Transverse colon (tissue), 4 donors: ENCODE results near the gene EIF2AK2. TPM values are rescaled to one million over a fixed set of nuclear protein-coding genes. Genes with fewer than 3 reads are reported as not detected.

Experiments used
- DNase-seq: peaks from one replicate; pipeline ENCODE4 v3.0.0-alpha.2; 2019
- H3K27ac ChIP-seq, 4 donors: fragments of 200-600 bp; sonication (generic); 2 replicates each; pipeline ENCODE4 v1.5.1; 2016 to 2018; ENCODE audit warnings: inconsistent platforms in 4 of 4
- H3K27me3 ChIP-seq: fragments of 200-600 bp; sonication (generic); 2 replicates; pipeline ENCODE4 v1.5.1; 2017; ENCODE audit warnings: inconsistent platforms
- H3K36me3 ChIP-seq, 4 donors: fragments of 200-600 bp; sonication (generic); 2 replicates each; pipeline ENCODE4 v1.5.1; 2017 to 2019; ENCODE audit warnings: inconsistent platforms in 4 of 4
- H3K4me1 ChIP-seq, 4 donors: fragments of 200-600 bp; sonication (generic); 2 replicates each; pipeline ENCODE4 v1.5.1; 2017 to 2020; ENCODE audit warnings: inconsistent platforms in 4 of 4
- H3K4me3 ChIP-seq, 4 donors: fragments of 200-600 bp; sonication (generic); 1 replicate in 1 of 4; 2 replicates in 3 of 4; pipeline versions ENCODE4 v1.5.1 to v1.6.1; 2017 to 2019; ENCODE audit warnings: inconsistent platforms in 4 of 4
- H3K9me3 ChIP-seq, 2 donors: fragments of 200-600 bp; sonication (generic); 2 replicates each; pipeline ENCODE4 v1.5.1; 2017 to 2019; ENCODE audit warnings: inconsistent platforms in 2 of 2
- CTCF ChIP-seq, 5 experiments: fragments of 200-600 bp in 3 of 5; fragments of 450-650 bp in 2 of 5; sonication (generic) in 3 of 5; IDR thresholded peaks; 1 replicate in 2 of 5; 2 replicates in 3 of 5; pipeline ENCODE4 v1.5.1; 2016 to 2017; ENCODE audit warnings: antibody characterized with exemption in 5 of 5, inconsistent platforms in 3 of 5, mild to moderate bottlenecking in 2 of 5, moderate library complexity in 1 of 5
- EP300 ChIP-seq: sonication (generic); formaldehyde crosslinking; IDR thresholded peaks from one replicate; pipeline ENCODE4 v1.6.1; 2017; ENCODE audit warnings: antibody characterized with exemption, low read depth
- POLR2A ChIP-seq: fragments of 450-650 bp; IDR thresholded peaks from one replicate; pipeline ENCODE4 v1.6.1; 2016; ENCODE audit warnings: antibody characterized with exemption, mild to moderate bottlenecking, moderate library complexity
- POLR2AphosphoS5 ChIP-seq, 3 donors: sonication (generic); formaldehyde crosslinking; IDR thresholded peaks; one replicate each; pipeline ENCODE4 v1.6.1; 2016; ENCODE audit warnings: antibody characterized with exemption in 3 of 3
- WGBS, 2 donors: methylation state at CpG; one replicate each; pipeline ENCODE4 v1.1.5; 2018; ENCODE audit warnings: low coverage in 1 of 2; 5-methylcytosine and 5-hydroxymethylcytosine counted together
- in situ Hi-C, 4 donors: fragments of 200-750 bp; cut with MboI; loops; one replicate each; pipeline versions ENCODE4 v1.15.0 to v1.15.1; 2017; ENCODE audit warnings: low sequenced_read_pairs in 3 of 4, low pct_ligation_motif_present in 1 of 4, low pct_unique_long_range_greater_than_20kb in 1 of 4
- intact Hi-C: fragments of 100-400 bp; cut with DNase I; formaldehyde crosslinking; loops from one replicate; pipeline ENCODE4 v1.15.1; 2023; ENCODE audit warnings: low total_unique reads
- total RNA-seq, 4 donors: library from RNA; depleted of rRNA; stranded (reverse); fragments of >200 nt; gene quantifications; one replicate each; pipeline ENCODE4 v1.1.0, GENCODE V29; 2016

EIF2AK2 gene
- total RNA-seq, 4 donors from 2014 or later, result 19.5 to 63.2 (median 25.8) TPM

GRCh38 chr2:37060446-37060845 lies 96.3 kb downstream of the EIF2AK2 start:
- peaks cover 0 to 80% (median 40%) of the 10 kb centered on the region in 4 donors for H3K36me3 ChIP-seq
- H3K27me3 ChIP-seq, result no peaks in the 10 kb centered on the region
- intact Hi-C loops, result no loop called here
- DNase-seq, result no peak
- H3K9me3 ChIP-seq, result no peaks in the 10 kb centered on the region
- H3K4me3 ChIP-seq, result no peak overlapping the region
- H3K4me1 ChIP-seq, result no peaks in the 10 kb centered on the region
- in situ Hi-C loops, result no loop called here
- no peak overlapping the region for H3K27ac ChIP-seq
- 93 to 95% methylated on average over 7 of the region's 7 CpGs for WGBS, 2 donors
- no peak for TF ChIP-seq POLR2A
- no peak for TF ChIP-seq CTCF (IDR thresholded peaks at IDR 0.05)
- TF ChIP-seq EP300, result no peak
- no peak for TF ChIP-seq POLR2AphosphoS5 (IDR thresholded peaks at IDR 0.05)

GRCh38 chr2:37059841-37060240 lies 96.9 kb downstream of the EIF2AK2 start:
- WGBS, 2 donors, result 85 to 93% methylated on average over 3 of the region's 3 CpGs
- in situ Hi-C loops (no loop called here), intact Hi-C loops (no loop called here)
- no peaks in the 10 kb centered on the region for H3K4me1 ChIP-seq
- no peak for DNase-seq
- TF ChIP-seq CTCF (IDR thresholded peaks at IDR 0.05) (no peak), POLR2AphosphoS5 (IDR thresholded peaks at IDR 0.05) (no peak), EP300 (no peak), POLR2A (no peak)
- H3K9me3 ChIP-seq, result no peaks in the 10 kb centered on the region
- H3K36me3 ChIP-seq, result peaks cover 0 to 80% (median 40%) of the 10 kb centered on the region in 4 donors
- no peaks in the 10 kb centered on the region for H3K27me3 ChIP-seq
- no peak overlapping the region for H3K27ac ChIP-seq
- H3K4me3 ChIP-seq, result no peak overlapping the region

- WGBS, 2 donors, result 90 to 92% methylated on average over 5 of the region's 5 CpGs
- intact Hi-C loops, result no loop called here
Measured at GRCh38 chr2:37052600-37053332, 104.0 kb downstream of the EIF2AK2 start.

More at GRCh38 chr2:37052600-37053332, 104.0 kb downstream of the EIF2AK2 start:
- TF ChIP-seq POLR2AphosphoS5 (IDR thresholded peaks at IDR 0.05) (no peak), CTCF (IDR thresholded peaks at IDR 0.05) (no peak), EP300 (no peak), POLR2A (no peak)
- Histone ChIP-seq H3K27me3 (no peaks in the 10 kb centered on the region), H3K9me3 (no peaks in the 10 kb centered on the region), H3K4me1 (no peaks in the 10 kb centered on the region), H3K27ac (no peak overlapping the region), H3K4me3 (no peak overlapping the region), H3K36me3 (peaks cover 0 to 65% (median 30%) of the 10 kb centered on the region in 4 donors)
- in situ Hi-C loops, result no loop called here
- DNase-seq, result no peak

Other genes starting within 250 kb of the EIF2AK2 start
- gene STRN, start 190.4 kb downstream of the EIF2AK2 start, total RNA-seq, result 10 to 100 TPM; 23.6 to 30.6 (median 25.3) TPM
- gene HEATR5B, start 72.6 kb downstream of the EIF2AK2 start, total RNA-seq, result 10 to 100 TPM; 17.9 to 45.4 (median 29.9) TPM
- 1 to 10 TPM in 3 of 4 donors, under 1 TPM in 1; 0.20 to 7.9 (median 5.7) TPM for gene GPATCH11, start 72.5 kb downstream of the EIF2AK2 start, total RNA-seq
- not detected for gene SULT6B1, start 31.7 kb upstream of the EIF2AK2 start, total RNA-seq
- 10 to 100 TPM in 3 of 4 donors, 1 to 10 TPM in 1; 7.5 to 39.0 (median 24.2) TPM for gene CEBPZOS, start 39.5 kb upstream of the EIF2AK2 start, total RNA-seq
- gene CEBPZ, start 74.6 kb upstream of the EIF2AK2 start, total RNA-seq, result 100 to 1,000 TPM in 1 of 4 donors, 10 to 100 TPM in 2, 1 to 10 TPM in 1; 9.4 to 235 (median 33.7) TPM
- gene NDUFAF7, start 74.7 kb upstream of the EIF2AK2 start, total RNA-seq, result 10 to 100 TPM in 3 of 4 donors, 1 to 10 TPM in 1; 1.9 to 21.6 (median 16.5) TPM
- 10 to 100 TPM in 3 of 4 donors, 1 to 10 TPM in 1; 2.6 to 83.8 (median 28.6) TPM for gene PRKD3, start 167.9 kb upstream of the EIF2AK2 start, total RNA-seq
- 10 to 100 TPM in 3 of 4 donors, 1 to 10 TPM in 1; 1.6 to 34.4 (median 14.3) TPM for gene QPCT, start 187.7 kb upstream of the EIF2AK2 start, total RNA-seq